HepG2 (cell line): Measurements from ENCODE around the gene GRAMD4. TPM values are rescaled to one million over a fixed set of nuclear protein-coding genes. Genes with fewer than 3 reads are reported as not detected.

ENCODE experiments used
- ATAC-seq: fragments of 200-7000 bp; cut with Tn5 transposase; 3 replicates; pipeline ENCODE4 v1.9.1; 2020; ENCODE audit warnings: mild to moderate bottlenecking, moderate library complexity
- BruUV-seq: library from RNA; stranded (reverse); fragments of 400-500 nt; replicated peaks from 2 replicates; lab custom pipeline; 2021; lab: Mats Ljungman, UMichigan
- CTCF ChIA-PET: fragments of 300-600 bp; formaldehyde crosslinking; extraction: SDS; loops from one replicate; lab custom pipeline; 2021; ENCODE audit warnings: low total read pairs, inconsistent platforms, low intra/inter-chr PET ratio; lab: Yijun Ruan, JAX
- POLR2A ChIA-PET: fragments of 350-600 bp; sonication (Branson Sonifier 250); formaldehyde crosslinking; loops from one replicate; lab custom pipeline; 2020; ENCODE audit warnings: antibody characterized with exemption, inconsistent platforms; lab: Yijun Ruan, JAX
- DNase-seq: peaks from one replicate; pipeline ENCODE4 v3.0.0-alpha.2; 2015; ENCODE audit warnings: low spot score
- FAIRE-seq: peaks from 3 replicates; lab custom pipeline; 2011; peaks lifted over from hg19 to GRCh38; lab: Jason Lieb, UNC
- H2AFZ ChIP-seq: one replicate; pipeline ENCODE4 v1.6.1; 2011; ENCODE audit warnings: low read length, inconsistent platforms
- H3K27ac ChIP-seq: fragments of 300-600 bp; 3 replicates; pipeline ENCODE4 v1.8.0; 2011; ENCODE audit warnings: mixed run types, mild to moderate bottlenecking, mixed read lengths, low read length, inconsistent platforms; ENCODE audit not compliant: insufficient read depth; ENCODE audit errors: extremely low read length
- H3K27me3 ChIP-seq, 2 experiments: fragments of 200-600 bp in 1 of 2; 2 replicates in 1 of 2; 3 replicates in 1 of 2; pipeline versions ENCODE4 v1.6.0 to v1.8.0; 2011; ENCODE audit warnings: low read length in 2 of 2, mild to moderate bottlenecking in 2 of 2, moderate library complexity in 2 of 2, inconsistent platforms in 1 of 2; ENCODE audit not compliant: insufficient read depth in 2 of 2, control insufficient read depth in 1 of 2
- H3K36me3 ChIP-seq, 2 experiments: fragments of 200-600 bp in 1 of 2; replicated peaks in 1 of 2; 2 replicates in 1 of 2; 3 replicates in 1 of 2; pipeline versions ENCODE4 v1.5.1 to v1.8.0; 2011; ENCODE audit warnings: low read length in 2 of 2, inconsistent platforms in 1 of 2; ENCODE audit not compliant: insufficient read depth in 2 of 2, control insufficient read depth in 1 of 2
- H3K4me1 ChIP-seq: 2 replicates; pipeline ENCODE4 v1.5.1; 2012; ENCODE audit warnings: low read length, inconsistent platforms; ENCODE audit not compliant: insufficient read depth
- H3K4me2 ChIP-seq: 2 replicates; pipeline ENCODE4 v1.6.0; 2011; ENCODE audit warnings: low read depth, low read length, inconsistent platforms
- H3K4me3 ChIP-seq, 3 experiments: fragments of 200-600 bp in 1 of 3; sonication (generic), shearing (Covaris generic) in 1 of 3; replicated peaks in 1 of 3; 2 replicates each; pipeline ENCODE4 v1.5.1; 2011 to 2016; ENCODE audit warnings: low read length in 3 of 3, inconsistent platforms in 2 of 3, low read depth in 2 of 3, mild to moderate bottlenecking in 2 of 3, control low read depth in 1 of 3, mixed read lengths in 1 of 3; ENCODE audit not compliant: insufficient read depth in 1 of 3
- H3K79me2 ChIP-seq: one replicate; pipeline ENCODE4 v1.6.1; 2011; ENCODE audit warnings: low read length, inconsistent platforms; ENCODE audit not compliant: insufficient read depth
- H3K9ac ChIP-seq: 2 replicates; pipeline ENCODE4 v1.6.0; 2011; ENCODE audit warnings: mild to moderate bottlenecking, low read depth, low read length, inconsistent platforms; ENCODE audit not compliant: insufficient read depth
- H3K9me3 ChIP-seq: 2 replicates; pipeline ENCODE4 v1.5.1; 2012; ENCODE audit warnings: mild to moderate bottlenecking, low read length
- H4K20me1 ChIP-seq: 2 replicates; pipeline ENCODE4 v1.6.0; 2011; ENCODE audit warnings: inconsistent platforms, mild to moderate bottlenecking, low read length, moderate library complexity; ENCODE audit not compliant: insufficient read depth
- MYC ChIP-seq: sonication (generic); formaldehyde crosslinking; IDR thresholded peaks from 2 replicates; pipeline ENCODE4 v1.9.0; 2021; ENCODE audit warnings: missing genetic modification reagents, borderline replicate concordance
- NFYC ChIP-seq: IDR thresholded peaks from 2 replicates; pipeline ENCODE4 v1.6.1; 2016; ENCODE audit warnings: missing genetic modification reagents, missing compliant biosample characterization
- ZNF619 ChIP-seq: sonication (generic); formaldehyde crosslinking; IDR thresholded peaks from 2 replicates; pipeline ENCODE4 v1.4.0; 2020; ENCODE audit warnings: mild to moderate bottlenecking, missing genetic modification reagents
- ZNF776 ChIP-seq: sonication (generic); formaldehyde crosslinking; IDR thresholded peaks from 2 replicates; pipeline ENCODE4 v1.4.0; 2020; ENCODE audit warnings: mild to moderate bottlenecking, missing genetic modification reagents
- WGBS: methylation state at CpG from one replicate; pipeline ENCODE4 v1.1.6; 2017; ENCODE audit warnings: low lambda C conversion rate; 5-methylcytosine and 5-hydroxymethylcytosine counted together
- in situ Hi-C: cut with HindIII; loops from 2 replicates; pipeline ENCODE4 v1.10.0; 2017; ENCODE audit warnings: low pct_unique_long_range_greater_than_20kb; ENCODE audit not compliant: extremely low pct_ligation_motif_present
- intact Hi-C: fragments of 100-400 bp; cut with micrococcal nuclease; formaldehyde crosslinking; loops from one replicate; pipeline ENCODE4 v1.10.0; 2022; ENCODE audit not compliant: unreplicated experiment
- polyA plus RNA-seq, 8 experiments: library from polyadenylated mRNA; depleted of rRNA in 3 of 8; stranded (reverse) in 7 of 8; unstranded in 1 of 8; fragments of >200 nt; fragmentation: Illumina TruSeq in 4 of 8; extraction: Trizol in 4 of 8; gene quantifications; 2 replicates each; pipeline versions ENCODE4 v1.2.1 to v1.2.3, GENCODE V29; 2011 to 2016; ENCODE audit warnings: low read depth in 4 of 8, missing spikeins in 1 of 8, mixed read lengths in 1 of 8; ENCODE audit not compliant: insufficient read depth in 1 of 8
- total RNA-seq, 5 experiments: library from RNA; depleted of rRNA; stranded (reverse); fragments of >200 nt; fragmentation: Illumina TruSeq; extraction: Trizol; gene quantifications; 2 replicates each; pipeline ENCODE4 v1.2.3, GENCODE V29; 2016; ENCODE audit warnings: low read depth in 1 of 5
- TF ChIP-seq, protein P1 (sequence below): sonication (generic); formaldehyde crosslinking; IDR thresholded peaks from 2 replicates; pipeline ENCODE4 v1.5.1; 2020; ENCODE audit warnings: mild to moderate bottlenecking, missing genetic modification reagents, moderate library complexity

GRAMD4 gene
- total and polyA plus RNA-seq, 2 of the 13 experiments (the other 11 are each of a cell fraction or from before 2014, with no cell fraction given), result 15.2 to 15.7 TPM

- no peaks in the 10 kb centered on the region; the same call in 1 of the 2 replicates for H4K20me1 ChIP-seq
- CTCF ChIA-PET, result no interaction called here
- 91% methylated on average over 21 of the region's 27 CpGs for WGBS
- 0 out of 2 replicates have a peak, but pooled peaks have one; percentile 25 for TF ChIP-seq MYC (CRISPR knock-in tag)
- TF ChIP-seq ZNF619, result no peak
- TF ChIP-seq NFYC, result no peak
- no peak for TF ChIP-seq ZNF776 (CRISPR knock-in tag)
- TF ChIP-seq, protein P1, sequence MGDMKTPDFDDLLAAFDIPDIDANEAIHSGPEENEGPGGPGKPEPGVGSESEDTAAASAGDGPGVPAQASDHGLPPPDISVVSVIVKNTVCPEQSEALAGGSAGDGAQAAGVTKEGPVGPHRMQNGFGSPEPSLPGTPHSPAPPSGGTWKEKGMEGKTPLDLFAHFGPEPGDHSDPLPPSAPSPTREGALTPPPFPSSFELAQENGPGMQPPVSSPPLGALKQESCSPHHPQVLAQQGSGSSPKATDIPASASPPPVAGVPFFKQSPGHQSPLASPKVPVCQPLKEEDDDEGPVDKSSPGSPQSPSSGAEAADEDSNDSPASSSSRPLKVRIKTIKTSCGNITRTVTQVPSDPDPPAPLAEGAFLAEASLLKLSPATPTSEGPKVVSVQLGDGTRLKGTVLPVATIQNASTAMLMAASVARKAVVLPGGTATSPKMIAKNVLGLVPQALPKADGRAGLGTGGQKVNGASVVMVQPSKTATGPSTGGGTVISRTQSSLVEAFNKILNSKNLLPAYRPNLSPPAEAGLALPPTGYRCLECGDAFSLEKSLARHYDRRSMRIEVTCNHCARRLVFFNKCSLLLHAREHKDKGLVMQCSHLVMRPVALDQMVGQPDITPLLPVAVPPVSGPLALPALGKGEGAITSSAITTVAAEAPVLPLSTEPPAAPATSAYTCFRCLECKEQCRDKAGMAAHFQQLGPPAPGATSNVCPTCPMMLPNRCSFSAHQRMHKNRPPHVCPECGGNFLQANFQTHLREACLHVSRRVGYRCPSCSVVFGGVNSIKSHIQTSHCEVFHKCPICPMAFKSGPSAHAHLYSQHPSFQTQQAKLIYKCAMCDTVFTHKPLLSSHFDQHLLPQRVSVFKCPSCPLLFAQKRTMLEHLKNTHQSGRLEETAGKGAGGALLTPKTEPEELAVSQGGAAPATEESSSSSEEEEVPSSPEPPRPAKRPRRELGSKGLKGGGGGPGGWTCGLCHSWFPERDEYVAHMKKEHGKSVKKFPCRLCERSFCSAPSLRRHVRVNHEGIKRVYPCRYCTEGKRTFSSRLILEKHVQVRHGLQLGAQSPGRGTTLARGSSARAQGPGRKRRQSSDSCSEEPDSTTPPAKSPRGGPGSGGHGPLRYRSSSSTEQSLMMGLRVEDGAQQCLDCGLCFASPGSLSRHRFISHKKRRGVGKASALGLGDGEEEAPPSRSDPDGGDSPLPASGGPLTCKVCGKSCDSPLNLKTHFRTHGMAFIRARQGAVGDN (CRISPR knock-in tag), result peak; percentile 28; the same call in 1 of the 2 replicates
- POLR2A ChIA-PET, result no interaction called here
- no peak for FAIRE-seq
- peaks cover 52% of the 10 kb centered on the region for H3K4me1 ChIP-seq
- H3K9ac ChIP-seq, result no peak overlapping the region
- in situ Hi-C loops, result no loop called here
- no peak overlapping the region for H3K4me3 ChIP-seq
- H2AFZ ChIP-seq, result no peak overlapping the region
- no peak overlapping the region for H3K27ac ChIP-seq
- no peak for ATAC-seq
- DNase-seq, result no peak
- no peaks in the 10 kb centered on the region for H3K9me3 ChIP-seq
- intact Hi-C loops, result no loop called here
- H3K4me2 ChIP-seq, result no peak overlapping the region
- no TSS peak for BruUV-seq
- H3K27me3 ChIP-seq, result no peaks in the 10 kb centered on the region
- no peaks in the 10 kb centered on the region for H3K36me3 ChIP-seq
- peaks cover 7% of the 10 kb centered on the region for H3K79me2 ChIP-seq
Observed at GRCh38 chr22:46607483-46608114, 12.6 kb upstream of the GRAMD4 start.
